Measurements from ENCODE around the gene RPS21. TPM values are rescaled to one million over a fixed set of nuclear protein-coding genes. Genes with fewer than 3 reads are reported as not detected.

RPS21 gene
- total and polyA plus RNA-seq, 2 of the 13 experiments (the other 11 are each of a cell fraction or from before 2014, with no cell fraction given) = 2,647 to 11,063 TPM

- Histone ChIP-seq H3K27me3 (ENCODE audit: control insufficient read depth in 1 of 2, insufficient read depth in 2 of 2, low read length in 2 of 2) (no peaks in the 10 kb centered on the region), H3K9me3 (ENCODE audit: low read length) (no peaks in the 10 kb centered on the region), H3K4me1 (ENCODE audit: insufficient read depth, low read length) (peaks cover 14% of the 10 kb centered on the region), H3K36me3 (replicated peaks in 1 of 2; ENCODE audit: control insufficient read depth in 1 of 2, insufficient read depth in 2 of 2, low read length in 2 of 2) (peaks cover 49 to 71% of the 10 kb centered on the region in 2 experiments), H3K4me2 (ENCODE audit: low read depth, low read length) (no peak overlapping the region), H2AFZ (ENCODE audit: low read length) (no peak overlapping the region), H3K27ac (ENCODE audit: extremely low read length, insufficient read depth, low read length) (no peak overlapping the region), H3K4me3 (replicated peaks in 1 of 3; ENCODE audit: insufficient read depth in 1 of 3, low read depth in 2 of 3, low read length in 3 of 3) (no peak overlapping the region), H4K20me1 (ENCODE audit: insufficient read depth, low read length) (no peaks in the 10 kb centered on the region; the same call in 1 of the 2 replicates), H3K79me2 (ENCODE audit: insufficient read depth, low read length) (no peaks in the 10 kb centered on the region), H3K9ac (ENCODE audit: insufficient read depth, low read depth, low read length) (no peak overlapping the region)
- BruUV-seq (replicated peaks) = no TSS peak
- DNase-seq (ENCODE audit: low spot score) = no peak
- WGBS (ENCODE audit: low lambda C conversion rate) = 97% methylated on average over 34 of the region's 34 CpGs
- ATAC-seq = no peak; the same call in 2 of the 3 replicates
- ChIA-PET POLR2A (no interaction called here), CTCF (ENCODE audit: low intra/inter-chr PET ratio, low total read pairs) (no interaction called here)
- no peak for FAIRE-seq
- intact Hi-C loops (cut with micrococcal nuclease; ENCODE audit: unreplicated experiment) (no loop called here), in situ Hi-C loops (cut with HindIII; ENCODE audit: extremely low pct_ligation_motif_present, low pct_unique_long_range_greater_than_20kb) (no loop called here)
- TF ChIP-seq ZSCAN21 (CRISPR knock-in tag; IDR thresholded peaks at IDR 0.05; ENCODE audit: borderline replicate concordance) (peak; percentile 12; the same call in 1 of the 2 replicates), PAX8 (CRISPR knock-in tag; IDR thresholded peaks at IDR 0.05; ENCODE audit: borderline replicate concordance) (no peak), POLR2A (IDR thresholded peaks at IDR 0.05; ENCODE audit: insufficient read depth in 1 of 2, low read depth in 2 of 2, low read length in 2 of 2) (0 out of 4 replicates have a peak, but pooled peaks of 1 of the 2 experiments have one; percentile 30), RBM22 (optimal IDR thresholded peaks at IDR 0.05; ENCODE audit: low read length) (peak; percentile 36), HNRNPL (IDR thresholded peaks at IDR 0.05; ENCODE audit: low read depth, low read length) (0 out of 2 replicates have a peak, but pooled peaks have one; percentile 20), RBFOX2 (IDR thresholded peaks at IDR 0.05; ENCODE audit: low read depth, low read length) (peak; percentile 49)
These were observed 49.2 kb upstream of the RPS21 start for GRCh38 chr20:62337558-62338293.

- H3K27ac ChIP-seq (ENCODE audit: extremely low read length, insufficient read depth, low read length) = no peak overlapping the region
- POLR2A ChIA-PET = interaction anchor here (1.8 kb wide), 1 partner anchor 28 kb away, joined by 7 read pairs; no protein-coding TSS in a partner anchor
- H2AFZ ChIP-seq (ENCODE audit: low read length) = no peak overlapping the region
- BruUV-seq (replicated peaks) = no TSS peak
- no peaks in the 10 kb centered on the region for H3K27me3 ChIP-seq (ENCODE audit: control insufficient read depth in 1 of 2, insufficient read depth in 2 of 2, low read length in 2 of 2)
- ATAC-seq = no peak
- in situ Hi-C loops (cut with HindIII; ENCODE audit: extremely low pct_ligation_motif_present, low pct_unique_long_range_greater_than_20kb) (no loop called here), intact Hi-C loops (cut with micrococcal nuclease; ENCODE audit: unreplicated experiment) (no loop called here)
- H3K9me3 ChIP-seq (ENCODE audit: low read length) = no peaks in the 10 kb centered on the region
- no peaks in the 10 kb centered on the region; the same call in 1 of the 2 replicates for H4K20me1 ChIP-seq (ENCODE audit: insufficient read depth, low read length)
- H3K4me2 ChIP-seq (ENCODE audit: low read depth, low read length) = no peak overlapping the region
- H3K36me3 ChIP-seq (replicated peaks in 1 of 2; ENCODE audit: control insufficient read depth in 1 of 2, insufficient read depth in 2 of 2, low read length in 2 of 2) = peaks cover 45 to 66% of the 10 kb centered on the region in 2 experiments
- no peak for DNase-seq (ENCODE audit: low spot score)
- no peak for FAIRE-seq
- whole genome bisulfite sequencing (ENCODE audit: low lambda C conversion rate) = 98% methylated on average over 16 of the region's 16 CpGs
- H3K9ac ChIP-seq (ENCODE audit: insufficient read depth, low read depth, low read length) = no peak overlapping the region
- H3K4me1 ChIP-seq (ENCODE audit: insufficient read depth, low read length) = peaks cover 20% of the 10 kb centered on the region
- CTCF ChIA-PET (ENCODE audit: low intra/inter-chr PET ratio, low total read pairs) = no interaction called here
- no peak overlapping the region for H3K4me3 ChIP-seq (replicated peaks in 1 of 3; ENCODE audit: insufficient read depth in 1 of 3, low read depth in 2 of 3, low read length in 3 of 3)
- H3K79me2 ChIP-seq (ENCODE audit: insufficient read depth, low read length) = no peaks in the 10 kb centered on the region
- TF ChIP-seq MNT (IDR thresholded peaks at IDR 0.05) (no peak), ZNF138 (CRISPR knock-in tag; IDR thresholded peaks at IDR 0.05; ENCODE audit: low read depth) (no peak), E2F2 (CRISPR knock-in tag; IDR thresholded peaks at IDR 0.05; ENCODE audit: borderline replicate concordance) (no peak), ZSCAN9 (CRISPR knock-in tag; IDR thresholded peaks at IDR 0.05; ENCODE audit: borderline replicate concordance) (no peak), NFKBIZ (CRISPR knock-in tag; IDR thresholded peaks at IDR 0.05) (no peak), MTA3 (CRISPR knock-in tag; IDR thresholded peaks at IDR 0.05) (no peak), ZSCAN12 (CRISPR knock-in tag; IDR thresholded peaks at IDR 0.05) (no peak), KLF12 (CRISPR knock-in tag; IDR thresholded peaks at IDR 0.05; ENCODE audit: borderline replicate concordance) (no peak), ZNF607 (CRISPR knock-in tag; IDR thresholded peaks at IDR 0.05; ENCODE audit: borderline replicate concordance) (no peak)
These were observed 48.6 kb upstream of the RPS21 start for GRCh38 chr20:62338294-62338620.

Measured in HepG2 (cell line).